Measurements from ENCODE around the gene KCNH2.

The KCNH2 gene

GRCh38 chr7:150972023-150972468, 6.1 kb downstream of the KCNH2 start:
- peak; percentile 82 for DNase-seq

GRCh38 chr7:150971242-150972022, 6.7 kb downstream of the KCNH2 start:
- peak; percentile 71 for DNase-seq

- no peak for DNase-seq
These were observed 7.7 kb downstream of the KCNH2 start for GRCh38 chr7:150970424-150970823.

GRCh38 chr7:150969475-150969874, 8.6 kb downstream of the KCNH2 start:
- peak; percentile 73 for DNase-seq

- no peak for DNase-seq
These were observed 9.3 kb downstream of the KCNH2 start for GRCh38 chr7:150968734-150969372.

- no peak for DNase-seq
These were observed 9.9 kb downstream of the KCNH2 start for GRCh38 chr7:150968056-150968733.

- DNase-seq: no peak
These were observed 10.8 kb downstream of the KCNH2 start for GRCh38 chr7:150967349-150967748.

- no peak for DNase-seq
These were observed 12.1 kb downstream of the KCNH2 start for GRCh38 chr7:150966002-150966401.

GRCh38 chr7:150965273-150965830, 12.8 kb downstream of the KCNH2 start:
- no peak for DNase-seq

GRCh38 chr7:150964593-150965111, 13.5 kb downstream of the KCNH2 start:
- DNase-seq: no peak

GRCh38 chr7:150963707-150964559, 14.2 kb downstream of the KCNH2 start:
- no peak for DNase-seq

GRCh38 chr7:150962553-150963399, 15.3 kb downstream of the KCNH2 start:
- no peak for DNase-seq

- no peak for DNase-seq
These were observed 15.9 kb downstream of the KCNH2 start for GRCh38 chr7:150962290-150962552.

- no peak for DNase-seq
These were observed 16.4 kb downstream of the KCNH2 start for GRCh38 chr7:150961510-150962289.

- no peak for DNase-seq
These were observed 18.1 kb downstream of the KCNH2 start for GRCh38 chr7:150959739-150960734.

- no peak for DNase-seq
These were observed 19.0 kb downstream of the KCNH2 start for GRCh38 chr7:150959081-150959480.

- no peak for DNase-seq
These were observed 19.5 kb downstream of the KCNH2 start for GRCh38 chr7:150958597-150958996.

GRCh38 chr7:150958062-150958552, 20.0 kb downstream of the KCNH2 start:
- DNase-seq: no peak
